ENCODE measurements around the gene PRMT3.

DNA sequence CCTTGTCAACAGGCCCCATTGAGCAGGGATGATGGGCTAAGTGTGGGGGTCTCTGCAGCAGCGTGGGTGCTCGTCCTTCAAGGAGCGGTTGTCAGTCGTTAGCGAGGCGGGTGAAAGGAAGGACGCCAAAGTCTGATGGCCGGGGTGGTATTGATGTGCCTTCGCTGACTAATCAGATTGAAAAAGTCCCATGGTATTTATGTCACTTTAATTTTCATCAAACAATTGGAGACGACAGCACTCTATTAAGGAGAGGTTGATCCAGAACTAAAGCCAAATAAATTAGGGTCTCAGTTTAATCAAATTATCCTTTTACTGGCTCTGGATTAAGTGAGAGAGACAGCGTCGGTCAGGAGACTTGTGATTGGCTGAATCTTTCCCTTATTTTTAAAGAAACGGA, 14.4 kb upstream of the PRMT3 start:
- TF ChIP-seq EZH2 (IDR thresholded peaks at IDR 0.05; ENCODE audit: low read length), result no peak
- TF ChIP-seq, protein P1, sequence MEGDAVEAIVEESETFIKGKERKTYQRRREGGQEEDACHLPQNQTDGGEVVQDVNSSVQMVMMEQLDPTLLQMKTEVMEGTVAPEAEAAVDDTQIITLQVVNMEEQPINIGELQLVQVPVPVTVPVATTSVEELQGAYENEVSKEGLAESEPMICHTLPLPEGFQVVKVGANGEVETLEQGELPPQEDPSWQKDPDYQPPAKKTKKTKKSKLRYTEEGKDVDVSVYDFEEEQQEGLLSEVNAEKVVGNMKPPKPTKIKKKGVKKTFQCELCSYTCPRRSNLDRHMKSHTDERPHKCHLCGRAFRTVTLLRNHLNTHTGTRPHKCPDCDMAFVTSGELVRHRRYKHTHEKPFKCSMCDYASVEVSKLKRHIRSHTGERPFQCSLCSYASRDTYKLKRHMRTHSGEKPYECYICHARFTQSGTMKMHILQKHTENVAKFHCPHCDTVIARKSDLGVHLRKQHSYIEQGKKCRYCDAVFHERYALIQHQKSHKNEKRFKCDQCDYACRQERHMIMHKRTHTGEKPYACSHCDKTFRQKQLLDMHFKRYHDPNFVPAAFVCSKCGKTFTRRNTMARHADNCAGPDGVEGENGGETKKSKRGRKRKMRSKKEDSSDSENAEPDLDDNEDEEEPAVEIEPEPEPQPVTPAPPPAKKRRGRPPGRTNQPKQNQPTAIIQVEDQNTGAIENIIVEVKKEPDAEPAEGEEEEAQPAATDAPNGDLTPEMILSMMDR (optimal IDR thresholded peaks at IDR 0.05 in 1 of 3, IDR thresholded peaks at IDR 0.05 in 1 of 3, conservative IDR thresholded peaks at IDR 0.05 in 1 of 3; ENCODE audit: extremely low read depth in 1 of 3, insufficient read depth in 2 of 3, low read length in 3 of 3), result no peak
